ENCODE measurements around the gene TRNT1. TPM values are rescaled to one million over a fixed set of nuclear protein-coding genes. Genes with fewer than 3 reads are reported as not detected.

TRNT1 gene
- total RNA-seq, 3 donors from 2014 or later (not counting 1 experiment from before 2014, with no cell fraction given) = 33.3 to 41.9 (median 36.6) TPM

DNA sequence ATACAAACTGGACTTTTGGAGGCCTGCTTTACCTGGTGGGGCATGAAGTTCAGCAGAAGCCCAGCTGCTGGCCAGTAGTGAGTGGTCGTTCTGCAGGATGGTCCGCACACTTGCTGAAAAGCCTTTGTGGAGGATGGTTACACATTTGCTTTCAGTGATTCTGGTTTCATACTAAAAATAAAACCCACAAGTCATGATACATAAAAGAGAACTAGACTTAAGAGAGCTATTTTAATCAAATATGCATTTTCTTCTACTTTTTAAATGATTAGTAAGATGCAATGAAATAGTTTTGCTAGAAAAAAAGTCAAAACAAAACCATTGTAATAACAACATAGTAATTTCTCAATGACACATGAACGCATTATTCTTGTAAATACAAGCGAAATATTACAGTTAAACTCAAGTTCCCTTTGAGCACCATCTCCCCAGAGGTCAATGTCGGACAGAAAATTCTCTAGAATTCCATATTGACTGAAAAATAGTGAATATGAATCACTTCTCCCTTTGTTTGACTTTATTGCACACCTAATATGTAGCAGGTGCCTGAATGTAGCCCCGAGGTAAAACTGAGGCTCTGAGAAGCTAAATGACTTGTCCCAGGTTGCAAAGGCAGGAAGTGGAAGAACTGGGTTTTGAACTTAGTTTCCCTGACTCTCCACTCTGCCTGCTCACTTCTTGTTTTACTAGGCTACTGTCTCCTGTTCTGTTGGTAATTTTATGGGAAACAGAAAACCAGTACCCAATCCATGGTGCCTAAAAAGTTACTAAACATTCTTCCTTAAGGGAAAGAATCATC lies 24.9 kb upstream of the TRNT1 start:
- Histone ChIP-seq H3K9me3 (ENCODE audit: control insufficient read depth, insufficient read depth, low read length) (no peaks in the 10 kb centered on the region), H3K36me3 (ENCODE audit: control insufficient read depth, insufficient read depth, low read length) (no peaks in the 10 kb centered on the region), H3K4me3 (ENCODE audit: low read length) (no peak overlapping the region), H3K27ac (ENCODE audit: low read length) (no peak overlapping the region), H3K4me1 (ENCODE audit: control insufficient read depth, insufficient read depth, low read length) (no peaks in the 10 kb centered on the region), H3K27me3 (ENCODE audit: control insufficient read depth, insufficient read depth, low read length) (peaks cover 2% of the 10 kb centered on the region)
- Mint-ChIP-seq H3K4me1 (no peaks in the 10 kb centered on the region), H3K27me3 (ENCODE audit: low read depth in 2 of 2) (peaks cover 9 to 23% of the 10 kb centered on the region in 2 donors), H3K36me3 (no peaks in the 10 kb centered on the region), H3K4me3 (no peak overlapping the region), H3K9me3 (no peaks in the 10 kb centered on the region), H3K27ac (no peak overlapping the region)
- intact Hi-C loops (cut with micrococcal nuclease) = no loop called here
- TF ChIP-seq, protein P1, sequence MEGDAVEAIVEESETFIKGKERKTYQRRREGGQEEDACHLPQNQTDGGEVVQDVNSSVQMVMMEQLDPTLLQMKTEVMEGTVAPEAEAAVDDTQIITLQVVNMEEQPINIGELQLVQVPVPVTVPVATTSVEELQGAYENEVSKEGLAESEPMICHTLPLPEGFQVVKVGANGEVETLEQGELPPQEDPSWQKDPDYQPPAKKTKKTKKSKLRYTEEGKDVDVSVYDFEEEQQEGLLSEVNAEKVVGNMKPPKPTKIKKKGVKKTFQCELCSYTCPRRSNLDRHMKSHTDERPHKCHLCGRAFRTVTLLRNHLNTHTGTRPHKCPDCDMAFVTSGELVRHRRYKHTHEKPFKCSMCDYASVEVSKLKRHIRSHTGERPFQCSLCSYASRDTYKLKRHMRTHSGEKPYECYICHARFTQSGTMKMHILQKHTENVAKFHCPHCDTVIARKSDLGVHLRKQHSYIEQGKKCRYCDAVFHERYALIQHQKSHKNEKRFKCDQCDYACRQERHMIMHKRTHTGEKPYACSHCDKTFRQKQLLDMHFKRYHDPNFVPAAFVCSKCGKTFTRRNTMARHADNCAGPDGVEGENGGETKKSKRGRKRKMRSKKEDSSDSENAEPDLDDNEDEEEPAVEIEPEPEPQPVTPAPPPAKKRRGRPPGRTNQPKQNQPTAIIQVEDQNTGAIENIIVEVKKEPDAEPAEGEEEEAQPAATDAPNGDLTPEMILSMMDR (IDR thresholded peaks at IDR 0.05) = no peak
- WGBS (ENCODE audit: insufficient coverage) = 74% methylated on average over 5 of the region's 6 CpGs
- DNase-seq (no peak), ATAC-seq (no peak)

GRCh38 chr3:3102751-3103150 lies 24.0 kb upstream of the TRNT1 start:
- intact Hi-C loops (cut with micrococcal nuclease) = no loop called here
- DNase-seq (no peak), ATAC-seq (no peak)
- Histone ChIP-seq H3K4me3 (ENCODE audit: low read length) (no peak overlapping the region), H3K27me3 (ENCODE audit: control insufficient read depth, insufficient read depth, low read length) (peaks cover 2% of the 10 kb centered on the region), H3K4me1 (ENCODE audit: control insufficient read depth, insufficient read depth, low read length) (no peaks in the 10 kb centered on the region), H3K27ac (ENCODE audit: low read length) (no peak overlapping the region), H3K36me3 (ENCODE audit: control insufficient read depth, insufficient read depth, low read length) (no peaks in the 10 kb centered on the region), H3K9me3 (ENCODE audit: control insufficient read depth, insufficient read depth, low read length) (no peaks in the 10 kb centered on the region)
- Mint-ChIP-seq H3K27ac (no peak overlapping the region), H3K4me3 (no peak overlapping the region), H3K9me3 (no peaks in the 10 kb centered on the region), H3K4me1 (no peaks in the 10 kb centered on the region), H3K36me3 (no peaks in the 10 kb centered on the region), H3K27me3 (ENCODE audit: low read depth in 2 of 2) (peaks cover 7 to 23% of the 10 kb centered on the region in 2 donors)
- WGBS (ENCODE audit: insufficient coverage) = 92% methylated on average over 6 of the region's 6 CpGs
- TF ChIP-seq, protein P1 (IDR thresholded peaks at IDR 0.05) = no peak

GRCh38 chr3:3105246-3105645 lies 21.5 kb upstream of the TRNT1 start:
- H3K9me3 Mint-ChIP-seq = no peaks in the 10 kb centered on the region
- WGBS (ENCODE audit: insufficient coverage) = 88% methylated on average over 2 of the region's 3 CpGs

More at GRCh38 chr3:3105246-3105645, 21.5 kb upstream of the TRNT1 start:
- no peaks in the 10 kb centered on the region for H3K36me3 Mint-ChIP-seq
- no peak overlapping the region for H3K27ac Mint-ChIP-seq
- no peaks in the 10 kb centered on the region for H3K9me3 ChIP-seq (ENCODE audit: control insufficient read depth, insufficient read depth, low read length)
- no peak for DNase-seq
- intact Hi-C loops (cut with micrococcal nuclease) = no loop called here
- H3K4me3 Mint-ChIP-seq = no peak overlapping the region
- no peak overlapping the region for H3K4me3 ChIP-seq (ENCODE audit: low read length)
- TF ChIP-seq, protein P1 (IDR thresholded peaks at IDR 0.05) = no peak
- no peak overlapping the region for H3K27ac ChIP-seq (ENCODE audit: low read length)
- ATAC-seq = no peak
- no peaks in the 10 kb centered on the region for H3K4me1 ChIP-seq (ENCODE audit: control insufficient read depth, insufficient read depth, low read length)
- no peaks in the 10 kb centered on the region for H3K4me1 Mint-ChIP-seq
- peaks cover 13 to 35% of the 10 kb centered on the region in 2 donors for H3K27me3 Mint-ChIP-seq (ENCODE audit: low read depth in 2 of 2)
- peaks cover 2% of the 10 kb centered on the region for H3K27me3 ChIP-seq (ENCODE audit: control insufficient read depth, insufficient read depth, low read length)
- H3K36me3 ChIP-seq (ENCODE audit: control insufficient read depth, insufficient read depth, low read length) = no peaks in the 10 kb centered on the region

All from natural killer cell (primary cell).